WTC11 (cell line): Measurements from ENCODE around the gene PTPRG. TPM values are rescaled to one million over a fixed set of nuclear protein-coding genes. Genes with fewer than 3 reads are reported as not detected.

Experiments used
- ATAC-seq: fragments of 200-7000 bp; cut with Tn5 transposase; 2 replicates; pipeline ENCODE4 v1.10.0; 2021; ENCODE audit warnings: mild to moderate bottlenecking, moderate library complexity
- CTCF ChIA-PET: fragments of 300-600 bp; sonication (Branson Sonifier 250); formaldehyde crosslinking; loops from one replicate; lab custom pipeline; 2021; ENCODE audit warnings: antibody characterized with exemption; lab: Charles Lee
- POLR2A ChIA-PET: fragments of 350-600 bp; sonication (Branson Sonifier 250); formaldehyde crosslinking; loops from one replicate; lab custom pipeline; 2021; ENCODE audit warnings: antibody characterized with exemption; lab: Charles Lee
- DNase-seq: peaks from one replicate; pipeline ENCODE4 v3.0.0; 2021; ENCODE audit warnings: low spot score
- H3K27ac Mint-ChIP-seq: 2 replicates; pipeline ENCODE4 v1.8.0; 2021; ENCODE audit warnings: mixed read lengths
- H3K27me3 Mint-ChIP-seq: 2 replicates; pipeline ENCODE4 v1.8.0; 2021; ENCODE audit warnings: low read depth, mild to moderate bottlenecking, moderate library complexity, mixed read lengths
- H3K36me3 Mint-ChIP-seq: 2 replicates; pipeline ENCODE4 v1.8.0; 2021; ENCODE audit warnings: mixed read lengths
- H3K4me1 Mint-ChIP-seq: 2 replicates; pipeline ENCODE4 v1.8.0; 2022; ENCODE audit warnings: mixed read lengths
- H3K4me3 Mint-ChIP-seq: 2 replicates; pipeline ENCODE4 v1.8.0; 2021; ENCODE audit warnings: mild to moderate bottlenecking, moderate library complexity, mixed read lengths
- H3K9me3 Mint-ChIP-seq: 2 replicates; pipeline ENCODE4 v1.8.0; 2021; ENCODE audit warnings: mixed read lengths
- CREM ChIP-seq: sonication (generic); formaldehyde crosslinking; IDR thresholded peaks from 2 replicates; pipeline ENCODE4 v1.8.1; 2022; ENCODE audit warnings: mild to moderate bottlenecking, missing genetic modification reagents, moderate library complexity
- GRHL2 ChIP-seq: fragments of 250-450 bp; sonication (Bioruptor Pico); IDR thresholded peaks from 2 replicates; pipeline ENCODE4 v1.8.0; 2022; ENCODE audit warnings: mild to moderate bottlenecking, moderate library complexity; ENCODE audit not compliant: insufficient replicate concordance, severe bottlenecking
- HMGA2 ChIP-seq: fragments of 250-450 bp; sonication (Bioruptor Pico); IDR thresholded peaks from 2 replicates; pipeline ENCODE4 v1.4.0; 2021; ENCODE audit warnings: mild to moderate bottlenecking, moderate library complexity
- IRF2 ChIP-seq: sonication (generic); formaldehyde crosslinking; IDR thresholded peaks from 2 replicates; pipeline ENCODE4 v1.8.0; 2022; ENCODE audit warnings: low read depth, missing genetic modification reagents, borderline replicate concordance
- NFE2L1 ChIP-seq: sonication (generic); formaldehyde crosslinking; IDR thresholded peaks from 2 replicates; pipeline ENCODE4 v1.8.1; 2023; ENCODE audit warnings: missing genetic modification reagents
- NR1H2 ChIP-seq: sonication (generic); formaldehyde crosslinking; IDR thresholded peaks from 2 replicates; pipeline ENCODE4 v1.9.0; 2021; ENCODE audit warnings: mild to moderate bottlenecking, moderate library complexity, missing genetic modification reagents
- RORB ChIP-seq: fragments of 250-450 bp; sonication (Bioruptor Pico); IDR thresholded peaks from 2 replicates; pipeline ENCODE4 v1.9.0; 2021; ENCODE audit warnings: mild to moderate bottlenecking
- TCF7 ChIP-seq: sonication (generic); formaldehyde crosslinking; IDR thresholded peaks from 2 replicates; pipeline ENCODE4 v1.8.0; 2022; ENCODE audit warnings: mild to moderate bottlenecking, low read depth, missing genetic modification reagents, moderate library complexity
- ZBTB21 ChIP-seq: sonication (generic); formaldehyde crosslinking; IDR thresholded peaks from 2 replicates; pipeline ENCODE4 v1.8.1; 2023; ENCODE audit warnings: mild to moderate bottlenecking, missing genetic modification reagents, borderline replicate concordance
- ZNF121 ChIP-seq: sonication (generic); formaldehyde crosslinking; IDR thresholded peaks from 2 replicates; pipeline ENCODE4 v1.8.0; 2023; ENCODE audit warnings: missing genetic modification reagents
- ZNF138 ChIP-seq: sonication (generic); formaldehyde crosslinking; conservative IDR thresholded peaks from 2 replicates; pipeline ENCODE4 v1.8.1; 2022; ENCODE audit warnings: mild to moderate bottlenecking, moderate library complexity, missing genetic modification reagents
- ZNF317 ChIP-seq: sonication (generic); formaldehyde crosslinking; IDR thresholded peaks from 2 replicates; pipeline ENCODE4 v1.8.1; 2023; ENCODE audit warnings: low read depth, mild to moderate bottlenecking, moderate library complexity, missing genetic modification reagents, borderline replicate concordance
- ZNF416 ChIP-seq: fragments of 250-450 bp; sonication (Bioruptor Pico); IDR thresholded peaks from 2 replicates; pipeline ENCODE4 v1.9.0; 2021; ENCODE audit warnings: mild to moderate bottlenecking, inconsistent platforms
- ZNF671 ChIP-seq: fragments of 250-450 bp; sonication (Bioruptor Pico); IDR thresholded peaks from 2 replicates; pipeline ENCODE4 v1.8.0; 2021; ENCODE audit warnings: mild to moderate bottlenecking
- total RNA-seq: library from RNA; stranded (reverse); gene quantifications from 3 replicates; pipeline ENCODE4 v1.2.3, GENCODE V29; 2021
- TF ChIP-seq, protein P1 (sequence below): sonication (generic); formaldehyde crosslinking; IDR thresholded peaks from 2 replicates; pipeline ENCODE4 v1.8.0; 2022; ENCODE audit warnings: mild to moderate bottlenecking, missing genetic modification reagents
- TF ChIP-seq, protein P2 (sequence below): sonication (generic); formaldehyde crosslinking; IDR thresholded peaks from 2 replicates; pipeline ENCODE4 v1.8.1; 2022; ENCODE audit warnings: low read depth, missing genetic modification reagents, borderline replicate concordance
- TF ChIP-seq, protein P3 (sequence below): sonication (generic); formaldehyde crosslinking; IDR thresholded peaks from 2 replicates; pipeline ENCODE4 v1.8.0; 2022; ENCODE audit warnings: missing genetic modification reagents
- TF ChIP-seq, protein P4 (sequence below): sonication (generic); formaldehyde crosslinking; IDR thresholded peaks from 2 replicates; pipeline ENCODE4 v1.8.1; 2023; ENCODE audit warnings: mild to moderate bottlenecking, missing genetic modification reagents
- TF ChIP-seq, protein P5 (sequence below): sonication (generic); formaldehyde crosslinking; IDR thresholded peaks from 2 replicates; pipeline ENCODE4 v1.8.0; 2023; ENCODE audit warnings: missing genetic modification reagents, mild to moderate bottlenecking, borderline replicate concordance

The PTPRG gene
- total RNA-seq, 1 experiment from 2014 or later, result 106 TPM

DNA sequence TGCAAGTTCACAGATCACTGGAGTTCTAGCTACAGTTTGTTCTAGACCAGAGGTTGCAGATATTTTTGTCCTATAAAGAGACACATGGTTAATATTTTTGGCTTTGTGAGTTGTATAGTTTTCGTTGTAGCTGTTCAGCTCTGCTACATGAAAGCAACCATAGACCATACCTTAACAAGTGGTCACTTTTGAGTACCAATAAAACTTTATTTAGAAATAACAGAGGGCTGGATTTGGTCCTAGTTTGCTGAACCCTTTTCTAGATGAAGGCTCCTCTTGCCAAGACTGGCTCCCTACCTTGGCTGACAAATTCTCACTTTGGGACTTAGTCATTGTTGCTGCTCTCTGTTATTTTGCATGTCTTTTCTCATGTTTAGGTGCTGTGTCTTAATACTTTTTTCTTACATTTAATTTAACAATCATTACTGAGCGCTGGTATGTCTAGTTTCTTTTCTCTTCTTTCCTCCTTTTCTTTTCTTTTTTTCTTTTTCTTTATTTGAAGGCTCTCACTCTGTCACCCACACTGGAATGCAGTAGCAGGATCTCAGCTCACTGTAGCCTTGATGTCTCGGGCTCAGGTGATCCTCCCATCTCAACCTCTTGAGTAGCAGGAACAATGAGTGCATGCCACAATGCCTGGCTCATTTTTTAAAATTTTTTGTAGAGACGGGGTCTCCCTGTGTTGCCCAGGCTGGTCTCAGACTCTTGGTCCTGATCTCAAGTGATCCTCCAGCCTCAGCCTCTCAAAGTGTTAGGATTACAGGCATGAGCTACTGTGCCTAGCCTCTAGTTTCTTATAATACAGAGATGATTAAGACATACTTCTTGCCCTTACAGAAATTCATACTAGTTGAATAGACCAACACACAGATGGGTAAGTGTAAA is 227.5 kb downstream of the PTPRG start:
- Mint-ChIP-seq H3K4me3 (no peak overlapping the region), H3K27ac (no peak overlapping the region), H3K9me3 (no peaks in the 10 kb centered on the region), H3K36me3 (no peaks in the 10 kb centered on the region), H3K27me3 (no peaks in the 10 kb centered on the region), H3K4me1 (peaks cover 74% of the 10 kb centered on the region)
- POLR2A ChIA-PET, result no interaction called here
- ATAC-seq (peak; percentile 67), DNase-seq (no peak)
- TF ChIP-seq ZBTB21 (CRISPR knock-in tag), result no peak
- TF ChIP-seq ZNF416 (CRISPR knock-in tag), result no peak
- TF ChIP-seq ZNF121 (CRISPR knock-in tag), result peak; percentile 77
- CTCF ChIA-PET, result no interaction called here

DNA sequence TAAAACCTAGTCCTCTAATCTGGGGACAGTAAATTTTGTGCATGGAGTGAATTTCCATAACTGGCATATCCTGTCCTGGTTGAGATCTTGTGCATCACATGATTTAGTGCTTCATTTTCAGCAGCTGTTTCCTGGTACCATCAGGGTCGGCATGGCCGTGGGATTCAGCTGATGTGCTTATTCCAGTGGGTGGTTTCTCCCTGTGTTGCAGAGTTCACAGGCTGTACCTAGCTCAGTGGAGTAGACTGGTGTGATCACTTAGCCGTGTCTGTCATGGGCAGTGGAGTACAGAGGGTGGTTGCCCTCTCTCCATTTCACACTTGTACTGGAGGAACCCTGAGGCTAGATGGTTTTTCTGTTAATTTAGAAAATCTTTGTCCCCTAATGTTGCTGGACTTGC is 228.5 kb downstream of the PTPRG start:
- no peaks in the 10 kb centered on the region for H3K9me3 Mint-ChIP-seq
- H3K4me3 Mint-ChIP-seq, result no peak overlapping the region
- TF ChIP-seq ZNF317 (CRISPR knock-in tag), result no peak
- TF ChIP-seq ZNF671 (CRISPR knock-in tag), result no peak
- TF ChIP-seq, protein P1, sequence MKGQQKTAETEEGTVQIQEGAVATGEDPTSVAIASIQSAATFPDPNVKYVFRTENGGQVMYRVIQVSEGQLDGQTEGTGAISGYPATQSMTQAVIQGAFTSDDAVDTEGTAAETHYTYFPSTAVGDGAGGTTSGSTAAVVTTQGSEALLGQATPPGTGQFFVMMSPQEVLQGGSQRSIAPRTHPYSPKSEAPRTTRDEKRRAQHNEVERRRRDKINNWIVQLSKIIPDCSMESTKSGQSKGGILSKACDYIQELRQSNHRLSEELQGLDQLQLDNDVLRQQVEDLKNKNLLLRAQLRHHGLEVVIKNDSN (CRISPR knock-in tag), result no peak
- TF ChIP-seq RORB (CRISPR knock-in tag), result no peak
- no peak for TF ChIP-seq HMGA2 (CRISPR knock-in tag)
- no peaks in the 10 kb centered on the region for H3K36me3 Mint-ChIP-seq
- H3K27ac Mint-ChIP-seq, result peak overlapping the region; percentile 40; the same call in 1 of the 2 replicates
- H3K27me3 Mint-ChIP-seq, result no peaks in the 10 kb centered on the region
- peaks cover 71% of the 10 kb centered on the region for H3K4me1 Mint-ChIP-seq
- DNase-seq, result no peak
- CTCF ChIA-PET, result no interaction called here
- ATAC-seq, result no peak
- POLR2A ChIA-PET, result no interaction called here

DNA sequence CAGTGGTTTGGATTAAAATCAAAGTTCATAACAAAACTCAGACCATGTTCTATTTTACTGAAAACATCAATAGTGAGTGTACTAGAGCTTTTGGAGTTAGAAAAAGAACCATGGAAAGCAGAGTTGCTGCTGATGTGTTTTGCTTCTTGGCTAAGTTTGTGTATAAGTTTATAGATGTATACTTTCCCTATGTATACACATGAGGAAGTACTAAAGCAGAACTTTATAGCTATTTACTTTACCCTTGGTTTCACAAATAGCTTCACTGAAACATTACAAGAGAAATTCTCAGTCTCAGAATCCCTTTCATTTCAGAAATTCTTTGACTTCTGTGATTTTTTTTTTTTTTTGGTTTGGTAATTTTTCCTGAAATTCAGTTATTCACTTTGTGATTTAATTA is 229.0 kb downstream of the PTPRG start:
- H3K4me1 Mint-ChIP-seq, result peaks cover 68% of the 10 kb centered on the region
- TF ChIP-seq NR1H2 (no peak), GRHL2 (CRISPR knock-in tag) (no peak), NFE2L1 (no peak), ZNF138 (CRISPR knock-in tag) (no peak), TCF7 (CRISPR knock-in tag) (no peak), IRF2 (CRISPR knock-in tag) (no peak), CREM (CRISPR knock-in tag) (no peak), ZNF121 (CRISPR knock-in tag) (no peak)
- TF ChIP-seq, protein P2, sequence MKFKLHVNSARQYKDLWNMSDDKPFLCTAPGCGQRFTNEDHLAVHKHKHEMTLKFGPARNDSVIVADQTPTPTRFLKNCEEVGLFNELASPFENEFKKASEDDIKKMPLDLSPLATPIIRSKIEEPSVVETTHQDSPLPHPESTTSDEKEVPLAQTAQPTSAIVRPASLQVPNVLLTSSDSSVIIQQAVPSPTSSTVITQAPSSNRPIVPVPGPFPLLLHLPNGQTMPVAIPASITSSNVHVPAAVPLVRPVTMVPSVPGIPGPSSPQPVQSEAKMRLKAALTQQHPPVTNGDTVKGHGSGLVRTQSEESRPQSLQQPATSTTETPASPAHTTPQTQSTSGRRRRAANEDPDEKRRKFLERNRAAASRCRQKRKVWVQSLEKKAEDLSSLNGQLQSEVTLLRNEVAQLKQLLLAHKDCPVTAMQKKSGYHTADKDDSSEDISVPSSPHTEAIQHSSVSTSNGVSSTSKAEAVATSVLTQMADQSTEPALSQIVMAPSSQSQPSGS, result no peak
- TF ChIP-seq, protein P3, sequence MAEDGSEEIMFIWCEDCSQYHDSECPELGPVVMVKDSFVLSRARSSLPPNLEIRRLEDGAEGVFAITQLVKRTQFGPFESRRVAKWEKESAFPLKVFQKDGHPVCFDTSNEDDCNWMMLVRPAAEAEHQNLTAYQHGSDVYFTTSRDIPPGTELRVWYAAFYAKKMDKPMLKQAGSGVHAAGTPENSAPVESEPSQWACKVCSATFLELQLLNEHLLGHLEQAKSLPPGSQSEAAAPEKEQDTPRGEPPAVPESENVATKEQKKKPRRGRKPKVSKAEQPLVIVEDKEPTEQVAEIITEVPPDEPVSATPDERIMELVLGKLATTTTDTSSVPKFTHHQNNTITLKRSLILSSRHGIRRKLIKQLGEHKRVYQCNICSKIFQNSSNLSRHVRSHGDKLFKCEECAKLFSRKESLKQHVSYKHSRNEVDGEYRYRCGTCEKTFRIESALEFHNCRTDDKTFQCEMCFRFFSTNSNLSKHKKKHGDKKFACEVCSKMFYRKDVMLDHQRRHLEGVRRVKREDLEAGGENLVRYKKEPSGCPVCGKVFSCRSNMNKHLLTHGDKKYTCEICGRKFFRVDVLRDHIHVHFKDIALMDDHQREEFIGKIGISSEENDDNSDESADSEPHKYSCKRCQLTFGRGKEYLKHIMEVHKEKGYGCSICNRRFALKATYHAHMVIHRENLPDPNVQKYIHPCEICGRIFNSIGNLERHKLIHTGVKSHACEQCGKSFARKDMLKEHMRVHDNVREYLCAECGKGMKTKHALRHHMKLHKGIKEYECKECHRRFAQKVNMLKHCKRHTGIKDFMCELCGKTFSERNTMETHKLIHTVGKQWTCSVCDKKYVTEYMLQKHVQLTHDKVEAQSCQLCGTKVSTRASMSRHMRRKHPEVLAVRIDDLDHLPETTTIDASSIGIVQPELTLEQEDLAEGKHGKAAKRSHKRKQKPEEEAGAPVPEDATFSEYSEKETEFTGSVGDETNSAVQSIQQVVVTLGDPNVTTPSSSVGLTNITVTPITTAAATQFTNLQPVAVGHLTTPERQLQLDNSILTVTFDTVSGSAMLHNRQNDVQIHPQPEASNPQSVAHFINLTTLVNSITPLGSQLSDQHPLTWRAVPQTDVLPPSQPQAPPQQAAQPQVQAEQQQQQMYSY (CRISPR knock-in tag), result no peak
- TF ChIP-seq, protein P4, sequence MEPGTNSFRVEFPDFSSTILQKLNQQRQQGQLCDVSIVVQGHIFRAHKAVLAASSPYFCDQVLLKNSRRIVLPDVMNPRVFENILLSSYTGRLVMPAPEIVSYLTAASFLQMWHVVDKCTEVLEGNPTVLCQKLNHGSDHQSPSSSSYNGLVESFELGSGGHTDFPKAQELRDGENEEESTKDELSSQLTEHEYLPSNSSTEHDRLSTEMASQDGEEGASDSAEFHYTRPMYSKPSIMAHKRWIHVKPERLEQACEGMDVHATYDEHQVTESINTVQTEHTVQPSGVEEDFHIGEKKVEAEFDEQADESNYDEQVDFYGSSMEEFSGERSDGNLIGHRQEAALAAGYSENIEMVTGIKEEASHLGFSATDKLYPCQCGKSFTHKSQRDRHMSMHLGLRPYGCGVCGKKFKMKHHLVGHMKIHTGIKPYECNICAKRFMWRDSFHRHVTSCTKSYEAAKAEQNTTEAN (CRISPR knock-in tag), result no peak
- TF ChIP-seq, protein P5, sequence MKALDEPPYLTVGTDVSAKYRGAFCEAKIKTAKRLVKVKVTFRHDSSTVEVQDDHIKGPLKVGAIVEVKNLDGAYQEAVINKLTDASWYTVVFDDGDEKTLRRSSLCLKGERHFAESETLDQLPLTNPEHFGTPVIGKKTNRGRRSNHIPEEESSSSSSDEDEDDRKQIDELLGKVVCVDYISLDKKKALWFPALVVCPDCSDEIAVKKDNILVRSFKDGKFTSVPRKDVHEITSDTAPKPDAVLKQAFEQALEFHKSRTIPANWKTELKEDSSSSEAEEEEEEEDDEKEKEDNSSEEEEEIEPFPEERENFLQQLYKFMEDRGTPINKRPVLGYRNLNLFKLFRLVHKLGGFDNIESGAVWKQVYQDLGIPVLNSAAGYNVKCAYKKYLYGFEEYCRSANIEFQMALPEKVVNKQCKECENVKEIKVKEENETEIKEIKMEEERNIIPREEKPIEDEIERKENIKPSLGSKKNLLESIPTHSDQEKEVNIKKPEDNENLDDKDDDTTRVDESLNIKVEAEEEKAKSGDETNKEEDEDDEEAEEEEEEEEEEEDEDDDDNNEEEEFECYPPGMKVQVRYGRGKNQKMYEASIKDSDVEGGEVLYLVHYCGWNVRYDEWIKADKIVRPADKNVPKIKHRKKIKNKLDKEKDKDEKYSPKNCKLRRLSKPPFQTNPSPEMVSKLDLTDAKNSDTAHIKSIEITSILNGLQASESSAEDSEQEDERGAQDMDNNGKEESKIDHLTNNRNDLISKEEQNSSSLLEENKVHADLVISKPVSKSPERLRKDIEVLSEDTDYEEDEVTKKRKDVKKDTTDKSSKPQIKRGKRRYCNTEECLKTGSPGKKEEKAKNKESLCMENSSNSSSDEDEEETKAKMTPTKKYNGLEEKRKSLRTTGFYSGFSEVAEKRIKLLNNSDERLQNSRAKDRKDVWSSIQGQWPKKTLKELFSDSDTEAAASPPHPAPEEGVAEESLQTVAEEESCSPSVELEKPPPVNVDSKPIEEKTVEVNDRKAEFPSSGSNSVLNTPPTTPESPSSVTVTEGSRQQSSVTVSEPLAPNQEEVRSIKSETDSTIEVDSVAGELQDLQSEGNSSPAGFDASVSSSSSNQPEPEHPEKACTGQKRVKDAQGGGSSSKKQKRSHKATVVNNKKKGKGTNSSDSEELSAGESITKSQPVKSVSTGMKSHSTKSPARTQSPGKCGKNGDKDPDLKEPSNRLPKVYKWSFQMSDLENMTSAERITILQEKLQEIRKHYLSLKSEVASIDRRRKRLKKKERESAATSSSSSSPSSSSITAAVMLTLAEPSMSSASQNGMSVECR (CRISPR knock-in tag), result no peak
- no peak for DNase-seq
- no peaks in the 10 kb centered on the region for H3K27me3 Mint-ChIP-seq
- ATAC-seq, result no peak
- no peak overlapping the region for H3K4me3 Mint-ChIP-seq
- ChIA-PET POLR2A (no interaction called here), CTCF (no interaction called here)
- H3K27ac Mint-ChIP-seq, result 0 out of 2 replicates have a peak overlapping the region, but pooled peaks have one; percentile 3
- H3K36me3 Mint-ChIP-seq, result no peaks in the 10 kb centered on the region
- H3K9me3 Mint-ChIP-seq, result no peaks in the 10 kb centered on the region
